Brain pericyte (primary cell): Measurements from ENCODE around the gene LARGE2.

Experiments
- DNase-seq: peaks from one replicate; pipeline ENCODE4 v3.0.0-alpha.2; 2012; ENCODE audit warnings: low read depth, low spot score

Gene LARGE2

GRCh38 chr11:45913942-45914635, 8.4 kb upstream of the LARGE2 start:
- DNase-seq: no peak

GRCh38 chr11:45915446-45915845, 7.0 kb upstream of the LARGE2 start:
- DNase-seq: no peak

DNA sequence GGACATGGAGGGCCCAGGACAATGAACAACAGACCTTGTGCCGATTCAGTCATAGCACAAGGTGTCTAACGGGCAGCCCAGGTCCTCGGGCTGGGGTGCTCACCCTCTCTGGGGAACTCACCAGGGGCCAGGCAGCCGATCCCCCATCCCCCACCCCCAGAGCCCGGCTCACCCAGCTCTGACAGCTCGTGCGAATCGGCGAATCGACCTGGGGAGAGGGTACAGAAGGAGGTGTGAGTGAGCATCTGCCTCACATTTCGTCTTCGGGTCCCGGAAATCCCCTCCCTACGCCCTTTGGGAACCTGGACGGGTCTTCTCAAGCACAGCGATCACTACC, 5.2 kb upstream of the LARGE2 start:
- DNase-seq: no peak

DNA sequence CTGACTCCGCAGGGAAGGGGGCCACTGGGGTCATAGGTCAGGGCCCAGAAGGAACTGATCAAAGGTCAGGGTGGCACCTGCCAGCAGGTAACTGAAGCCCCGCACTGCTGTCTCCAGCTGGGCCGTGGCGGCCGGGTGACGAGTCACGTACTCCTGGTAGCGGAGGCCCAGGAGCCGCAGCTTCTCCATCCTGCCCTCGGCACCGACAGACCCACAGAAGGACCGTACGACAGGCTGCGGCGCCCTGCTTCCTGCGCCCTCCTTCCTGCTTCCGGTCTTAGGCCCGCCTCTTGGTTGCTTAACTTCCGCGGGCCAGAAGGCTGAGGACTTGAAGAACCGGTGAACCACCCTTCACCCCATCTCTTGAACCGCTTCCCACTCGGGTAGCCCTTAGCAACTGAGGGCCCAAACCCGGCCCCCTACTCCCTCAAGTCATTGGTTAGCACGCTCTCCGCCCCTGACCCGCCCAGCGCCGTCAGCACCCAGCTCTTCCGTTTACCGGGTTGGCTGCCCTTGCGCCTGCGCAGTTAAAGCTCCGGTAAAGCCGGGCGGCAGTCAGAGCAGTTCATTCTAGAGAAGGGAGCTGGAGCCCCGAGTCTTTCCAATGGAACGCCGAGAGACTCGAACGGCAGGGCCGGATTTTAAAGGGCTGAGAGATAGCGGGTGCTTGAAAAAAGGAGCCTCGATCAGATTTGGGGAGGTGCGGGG, 4.7 kb upstream of the LARGE2 start, which contains the start of gene PEX16:
Gene PEX16 (minus strand): TSS at position 255 of the 708 bp plus-strand sequence. CDS start 66 bp downstream, at position 189.
- peak; percentile 98 for DNase-seq

DNA sequence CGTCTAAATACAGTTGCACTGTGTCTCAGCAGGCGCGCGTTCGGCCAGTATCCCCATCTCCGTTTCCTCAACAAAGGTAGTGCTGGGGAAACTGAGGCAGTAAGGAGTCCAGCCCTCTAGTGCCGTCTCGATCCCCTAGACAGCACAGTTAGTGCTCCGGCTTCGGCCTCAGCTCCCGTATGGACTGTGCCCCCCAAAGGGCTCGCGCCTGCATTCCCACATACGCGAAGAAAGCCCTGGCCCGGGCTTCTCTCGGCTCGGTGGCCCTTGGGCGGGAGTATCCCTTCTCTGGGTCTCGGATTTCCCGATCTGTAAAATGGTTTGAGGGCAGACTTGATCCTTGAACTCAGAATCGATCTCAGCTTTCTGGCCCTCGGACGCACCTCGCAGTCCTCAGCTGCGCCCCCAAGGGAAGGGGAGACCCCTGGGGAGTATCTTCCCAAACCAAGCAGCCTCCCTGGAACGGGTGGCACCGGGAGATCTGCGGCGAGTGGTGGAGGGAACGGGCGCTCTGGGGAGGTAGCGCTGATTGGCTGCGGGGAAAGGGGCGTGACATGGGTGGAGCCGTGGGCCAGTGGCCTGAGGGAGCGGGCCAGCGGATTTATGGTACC, 4.0 kb upstream of the LARGE2 start:
- DNase-seq: no peak

GRCh38 chr11:45918962-45919675, 3.3 kb upstream of the LARGE2 start:
- no peak for DNase-seq

DNA sequence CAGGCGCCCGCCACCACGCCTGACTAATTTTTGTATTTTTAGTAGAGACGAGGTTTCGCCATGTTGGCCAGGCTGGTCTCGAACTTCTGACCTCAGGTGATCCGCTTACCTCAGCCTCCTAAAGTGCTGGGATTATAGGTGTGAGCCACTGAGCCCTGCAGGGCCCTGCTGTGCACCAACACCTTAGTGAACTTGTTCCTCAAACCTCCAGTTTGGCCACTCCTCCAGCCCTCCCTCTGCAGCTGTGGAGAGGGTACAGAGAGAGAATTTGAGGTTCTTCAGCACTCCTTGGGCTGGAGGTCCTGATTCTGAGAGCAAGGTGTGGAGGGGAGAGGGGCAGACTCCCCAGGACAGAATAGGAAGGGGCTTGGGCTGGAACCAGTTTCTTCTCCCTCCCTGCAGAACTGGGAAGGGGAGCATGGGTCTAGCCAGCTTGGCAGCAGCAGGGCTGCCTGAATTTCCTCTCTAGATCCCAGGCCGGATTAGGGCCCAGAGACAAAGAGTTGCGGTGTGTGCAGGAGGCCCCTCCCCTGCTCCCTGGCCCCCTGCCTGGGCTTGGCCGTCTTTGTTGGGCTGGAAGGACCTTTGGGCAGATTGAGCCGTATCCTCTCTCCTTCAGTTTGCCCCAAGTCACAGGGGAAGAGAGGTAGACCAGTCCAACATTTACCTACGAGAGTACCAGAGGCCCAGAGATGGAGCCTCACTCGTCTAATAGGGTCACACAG, 2.5 kb upstream of the LARGE2 start:
- DNase-seq: no peak

- DNase-seq: no peak
These were observed 1.7 kb upstream of the LARGE2 start for GRCh38 chr11:45920531-45921477.

GRCh38 chr11:45921561-45922424, 663 bp upstream of the LARGE2 start:
- no peak for DNase-seq

GRCh38 chr11:45924036-45924915, 1.8 kb downstream of the LARGE2 start:
- DNase-seq: no peak

- DNase-seq: no peak
These were observed 2.5 kb downstream of the LARGE2 start for GRCh38 chr11:45924927-45925326.

GRCh38 chr11:45925550-45925949, 3.1 kb downstream of the LARGE2 start:
- no peak for DNase-seq

DNA sequence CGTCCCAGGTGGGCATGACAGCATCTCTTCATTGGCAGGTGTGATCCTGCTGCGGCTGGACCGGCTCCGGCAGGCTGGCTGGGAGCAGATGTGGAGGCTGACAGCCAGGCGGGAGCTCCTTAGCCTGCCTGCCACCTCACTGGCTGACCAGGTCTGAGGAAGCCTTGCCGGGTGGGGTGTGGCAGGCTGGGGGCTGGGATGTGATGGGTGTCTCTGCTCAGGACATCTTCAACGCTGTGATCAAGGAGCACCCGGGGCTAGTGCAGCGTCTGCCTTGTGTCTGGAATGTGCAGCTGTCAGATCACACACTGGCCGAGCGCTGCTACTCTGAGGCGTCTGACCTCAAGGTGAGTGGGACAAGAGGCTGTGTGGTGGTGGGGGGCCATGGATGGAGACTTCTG, 3.5 kb downstream of the LARGE2 start:
- no peak for DNase-seq

DNA sequence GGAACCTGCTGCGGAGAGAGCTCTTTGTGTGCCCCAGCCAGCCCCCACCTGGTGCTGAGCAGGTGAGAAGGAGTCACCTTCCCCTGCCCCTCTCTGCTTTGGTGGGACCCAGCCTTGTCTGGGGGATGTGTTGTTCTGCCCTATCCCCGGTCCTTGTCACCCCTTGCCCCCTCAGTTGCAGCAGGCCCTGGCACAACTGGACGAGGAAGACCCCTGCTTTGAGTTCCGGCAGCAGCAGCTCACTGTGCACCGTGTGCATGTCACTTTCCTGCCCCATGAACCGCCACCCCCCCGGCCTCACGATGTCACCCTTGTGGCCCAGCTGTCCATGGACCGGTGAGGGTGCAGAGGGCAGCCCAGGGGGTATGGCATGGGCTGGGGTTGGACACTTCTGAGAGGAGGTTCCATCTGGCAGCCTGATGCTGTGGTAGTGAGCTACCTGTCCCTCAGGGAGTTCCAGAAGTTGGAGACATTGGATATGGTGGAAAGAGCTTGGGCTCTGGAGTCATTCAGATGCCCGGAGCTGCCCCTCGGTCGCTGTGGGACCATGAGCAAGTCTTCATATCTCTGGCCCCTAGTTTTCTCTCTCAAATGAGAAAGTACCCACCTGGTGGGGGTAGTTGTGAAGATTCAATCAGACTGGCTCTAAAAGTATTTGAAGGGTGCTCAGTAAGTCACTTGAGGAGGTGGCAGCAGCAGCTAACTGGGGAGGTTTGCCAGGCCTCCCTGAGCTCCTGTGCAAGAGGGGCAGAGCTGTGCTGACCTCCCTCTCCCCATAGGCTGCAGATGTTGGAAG, 4.3 kb downstream of the LARGE2 start:
- no peak for DNase-seq

GRCh38 chr11:45927332-45927683, 4.9 kb downstream of the LARGE2 start:
- no peak for DNase-seq

- no peak for DNase-seq
These were observed 5.4 kb downstream of the LARGE2 start for GRCh38 chr11:45927684-45928413.
